Endothelial cell of umbilical vein (primary cell): ENCODE measurements around the gene ANKS1A. TPM values are rescaled to one million over a fixed set of nuclear protein-coding genes. Genes with fewer than 3 reads are reported as not detected.

Source experiments
- BruUV-seq: library from RNA; stranded (reverse); fragments of 400-500 nt; replicated peaks from 2 replicates; lab custom pipeline; 2021; lab: Mats Ljungman, UMichigan
- CTCF ChIA-PET: fragments of 300-600, 350-600 bp; sonication (Branson Sonifier 250); formaldehyde crosslinking; loops from one replicate; lab custom pipeline; 2021; ENCODE audit warnings: antibody characterized with exemption, inconsistent platforms; lab: Charles Lee
- POLR2A ChIA-PET: fragments of 300-600, 350-600 bp; sonication (Branson Sonifier 250); formaldehyde crosslinking; loops from one replicate; lab custom pipeline; 2021; ENCODE audit warnings: antibody characterized with exemption, inconsistent platforms; lab: Charles Lee
- DNase-seq: peaks from one replicate; pipeline ENCODE4 v3.0.0-alpha.2; 2011; ENCODE audit warnings: low read depth, low spot score
- FAIRE-seq: peaks from 2 replicates; lab custom pipeline; 2011; peaks lifted over from hg19 to GRCh38; lab: Jason Lieb, UNC
- H2AFZ ChIP-seq: 2 replicates; pipeline ENCODE4 v1.6.0; 2012; ENCODE audit warnings: low read depth, low read length, control low read depth, inconsistent platforms
- H3K27ac ChIP-seq: 2 replicates; pipeline ENCODE4 v1.5.1; 2011; ENCODE audit warnings: low read depth, mild to moderate bottlenecking, control low read depth, low read length, moderate library complexity; ENCODE audit not compliant: insufficient read depth
- H3K27me3 ChIP-seq, 2 experiments: 2 replicates each; pipeline versions ENCODE4 v1.6.0 to v1.6.1; 2011; ENCODE audit warnings: low read length in 2 of 2, mixed read lengths in 1 of 2; ENCODE audit not compliant: control insufficient read depth in 2 of 2, insufficient read depth in 2 of 2
- H3K36me3 ChIP-seq, 2 experiments: 2 replicates in 1 of 2; 3 replicates in 1 of 2; pipeline ENCODE4 v1.5.1; 2011; ENCODE audit warnings: low read length in 2 of 2, mild to moderate bottlenecking in 1 of 2, moderate library complexity in 1 of 2; ENCODE audit not compliant: control insufficient read depth in 2 of 2, insufficient read depth in 2 of 2; ENCODE audit errors: extremely low read depth in 1 of 2
- H3K4me1 ChIP-seq: 3 replicates; pipeline ENCODE4 v1.5.1; 2011; ENCODE audit warnings: mild to moderate bottlenecking, low read length; ENCODE audit not compliant: control insufficient read depth, insufficient read depth; ENCODE audit errors: extremely low read depth
- H3K4me2 ChIP-seq: 2 replicates; pipeline ENCODE4 v1.6.1; 2011; ENCODE audit warnings: low read length, control low read depth, mixed read lengths; ENCODE audit not compliant: insufficient read depth
- H3K4me3 ChIP-seq, 3 experiments: fragments of 200-600 bp in 1 of 3; sonication (generic), shearing (Covaris generic) in 1 of 3; replicated peaks in 1 of 3; 2 replicates each; pipeline ENCODE4 v1.5.1; 2011 to 2016; ENCODE audit warnings: control low read depth in 3 of 3, low read length in 3 of 3, mild to moderate bottlenecking in 2 of 3, inconsistent platforms in 1 of 3, low read depth in 1 of 3, moderate library complexity in 1 of 3; ENCODE audit not compliant: insufficient read depth in 1 of 3
- H3K79me2 ChIP-seq: 2 replicates; pipeline ENCODE4 v1.6.0; 2012; ENCODE audit warnings: low read length, inconsistent platforms; ENCODE audit not compliant: control insufficient read depth, insufficient read depth
- H3K9ac ChIP-seq: replicated peaks from 2 replicates; pipeline ENCODE3; 2011; ENCODE audit warnings: low read length, control low read depth; ENCODE audit not compliant: insufficient read depth; ENCODE audit errors: extremely low read depth
- H3K9me1 ChIP-seq: replicated peaks from 3 replicates; pipeline ENCODE4 v1.6.0; 2011; ENCODE audit warnings: mild to moderate bottlenecking, low read length; ENCODE audit not compliant: control insufficient read depth, insufficient read depth; ENCODE audit errors: extremely low read depth
- H3K9me3 ChIP-seq: replicated peaks from 2 replicates; pipeline ENCODE4 v1.5.1; 2012; ENCODE audit warnings: low read length, inconsistent platforms; ENCODE audit not compliant: control insufficient read depth, insufficient read depth
- H4K20me1 ChIP-seq: replicated peaks from 2 replicates; pipeline ENCODE3; 2011; ENCODE audit warnings: mild to moderate bottlenecking, low read length; ENCODE audit not compliant: control insufficient read depth, insufficient read depth; ENCODE audit errors: extremely low read depth
- EZH2 ChIP-seq: IDR thresholded peaks from 2 replicates; pipeline ENCODE4 v1.6.1; 2012; ENCODE audit warnings: borderline replicate concordance, low read depth, mild to moderate bottlenecking, moderate library complexity, low read length, inconsistent platforms; ENCODE audit not compliant: severe bottlenecking
- FOS ChIP-seq: IDR thresholded peaks from 2 replicates; pipeline ENCODE4 v1.6.1; 2011; ENCODE audit warnings: mild to moderate bottlenecking, low read length, moderate library complexity, borderline replicate concordance; ENCODE audit not compliant: insufficient read depth
- GATA2 ChIP-seq: IDR thresholded peaks from 2 replicates; pipeline ENCODE4 v1.7.0; 2011; ENCODE audit warnings: low read depth, mild to moderate bottlenecking, moderate library complexity, mixed read lengths, low read length; ENCODE audit not compliant: insufficient read length, insufficient read depth
- JUN ChIP-seq: IDR thresholded peaks from 2 replicates; pipeline ENCODE4 v1.6.1; 2011; ENCODE audit warnings: borderline replicate concordance, low read depth; ENCODE audit not compliant: insufficient read length, insufficient read depth
- MYC ChIP-seq: IDR thresholded peaks from one replicate; pipeline ENCODE4 v1.6.1; 2011; ENCODE audit warnings: mild to moderate bottlenecking, low read depth, low read length
- POLR2A ChIP-seq: IDR thresholded peaks from 2 replicates; pipeline ENCODE4 v1.6.1; 2012; ENCODE audit warnings: low read depth, mild to moderate bottlenecking, control low read depth, low read length
- POLR2AphosphoS5 ChIP-seq: IDR thresholded peaks from 2 replicates; pipeline ENCODE4 v1.6.1; 2012; ENCODE audit warnings: low read depth, mild to moderate bottlenecking, control low read depth, low read length, moderate library complexity; ENCODE audit not compliant: insufficient read depth
- dilution Hi-C: fragments of 300-500 bp; cut with MboI; formaldehyde crosslinking; loops from one replicate; pipeline ENCODE4 v1.15.0; 2019; ENCODE audit warnings: low sequenced_read_pairs; ENCODE audit not compliant: extremely low pct_ligation_motif_present
- intact Hi-C: fragments of 100-400 bp; cut with micrococcal nuclease; formaldehyde crosslinking; loops from one replicate; pipeline ENCODE4 v1.10.0; 2022
- polyA plus RNA-seq, 4 experiments: library from polyadenylated mRNA; depleted of rRNA in 3 of 4; stranded (reverse) in 3 of 4; unstranded in 1 of 4; fragments of >200 nt; gene quantifications; 2 replicates each; pipeline versions ENCODE4 v1.2.1 to v1.2.3, GENCODE V29; 2011 to 2012; ENCODE audit warnings: missing spikeins in 1 of 4
- total RNA-seq: library from RNA; stranded (reverse); gene quantifications from 2 replicates; pipeline ENCODE4 v1.2.3, GENCODE V29; 2021
- TF ChIP-seq, protein P1 (sequence below), 2 donors: IDR thresholded peaks; 1 replicate in 1 of 2; 2 replicates in 1 of 2; pipeline ENCODE4 v1.5.1; 2011; ENCODE audit warnings: low read length in 2 of 2, mild to moderate bottlenecking in 2 of 2, moderate library complexity in 2 of 2, control low read depth in 1 of 2, inconsistent platforms in 1 of 2, low read depth in 1 of 2; ENCODE audit not compliant: insufficient read depth in 1 of 2; ENCODE audit errors: extremely low read depth in 1 of 2
- TF ChIP-seq, protein P2 (sequence below): IDR thresholded peaks from 2 replicates; pipeline ENCODE4 v1.6.1; 2011; ENCODE audit not compliant: insufficient read depth, insufficient read length

Gene ANKS1A
- total and polyA plus RNA-seq, 2 donors (not counting 3 experiments of a cell fraction or from before 2014, with no cell fraction given) = 8.9 to 26.1 TPM

DNA sequence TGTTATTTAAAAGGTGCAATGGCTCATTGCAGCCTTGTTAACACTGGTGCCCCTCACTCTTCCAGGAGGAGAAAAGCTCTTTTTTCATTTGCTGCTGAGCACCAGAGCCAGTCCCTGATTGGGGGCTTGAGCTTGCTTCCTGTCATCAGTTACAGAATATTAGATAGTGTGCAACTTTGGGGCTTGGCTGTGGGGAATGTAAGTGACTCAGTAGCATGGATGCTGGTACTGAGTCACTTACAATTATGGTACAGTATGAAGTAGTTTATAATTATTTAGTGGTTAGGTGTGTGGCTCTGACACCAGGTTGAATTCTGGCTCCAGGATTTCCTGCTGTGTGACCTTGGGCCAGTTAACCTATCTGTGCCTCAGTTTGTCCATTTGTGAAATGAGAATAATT lies 37.6 kb downstream of the ANKS1A start:
- ChIA-PET POLR2A (no interaction called here), CTCF (no interaction called here)
- no peaks in the 10 kb centered on the region for H3K79me2 ChIP-seq
- H3K4me2 ChIP-seq = no peak overlapping the region
- no peaks in the 10 kb centered on the region for H3K27me3 ChIP-seq
- BruUV-seq = no TSS peak
- no peak for FAIRE-seq
- H3K4me1 ChIP-seq = no peaks in the 10 kb centered on the region
- no peaks in the 10 kb centered on the region for H3K9me3 ChIP-seq
- intact Hi-C loops = no loop called here
- no peak for DNase-seq
- no peak overlapping the region for H3K4me3 ChIP-seq
- H2AFZ ChIP-seq = no peak overlapping the region
- H3K36me3 ChIP-seq = no peaks in the 10 kb centered on the region
- TF ChIP-seq GATA2 (no peak), JUN (no peak), POLR2AphosphoS5 (no peak), FOS (no peak), MYC (no peak), POLR2A (no peak), EZH2 (no peak)
- TF ChIP-seq, protein P1, sequence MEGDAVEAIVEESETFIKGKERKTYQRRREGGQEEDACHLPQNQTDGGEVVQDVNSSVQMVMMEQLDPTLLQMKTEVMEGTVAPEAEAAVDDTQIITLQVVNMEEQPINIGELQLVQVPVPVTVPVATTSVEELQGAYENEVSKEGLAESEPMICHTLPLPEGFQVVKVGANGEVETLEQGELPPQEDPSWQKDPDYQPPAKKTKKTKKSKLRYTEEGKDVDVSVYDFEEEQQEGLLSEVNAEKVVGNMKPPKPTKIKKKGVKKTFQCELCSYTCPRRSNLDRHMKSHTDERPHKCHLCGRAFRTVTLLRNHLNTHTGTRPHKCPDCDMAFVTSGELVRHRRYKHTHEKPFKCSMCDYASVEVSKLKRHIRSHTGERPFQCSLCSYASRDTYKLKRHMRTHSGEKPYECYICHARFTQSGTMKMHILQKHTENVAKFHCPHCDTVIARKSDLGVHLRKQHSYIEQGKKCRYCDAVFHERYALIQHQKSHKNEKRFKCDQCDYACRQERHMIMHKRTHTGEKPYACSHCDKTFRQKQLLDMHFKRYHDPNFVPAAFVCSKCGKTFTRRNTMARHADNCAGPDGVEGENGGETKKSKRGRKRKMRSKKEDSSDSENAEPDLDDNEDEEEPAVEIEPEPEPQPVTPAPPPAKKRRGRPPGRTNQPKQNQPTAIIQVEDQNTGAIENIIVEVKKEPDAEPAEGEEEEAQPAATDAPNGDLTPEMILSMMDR (IDR thresholded peaks at IDR 0.05; ENCODE audit: extremely low read depth in 1 of 2, insufficient read depth in 1 of 2, low read depth in 1 of 2, low read length in 2 of 2) = no peak
- TF ChIP-seq, protein P2, sequence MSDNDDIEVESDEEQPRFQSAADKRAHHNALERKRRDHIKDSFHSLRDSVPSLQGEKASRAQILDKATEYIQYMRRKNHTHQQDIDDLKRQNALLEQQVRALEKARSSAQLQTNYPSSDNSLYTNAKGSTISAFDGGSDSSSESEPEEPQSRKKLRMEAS = no peak
- H3K9ac ChIP-seq = no peak overlapping the region
- dilution Hi-C loops = no loop called here
- H3K9me1 ChIP-seq = no peaks in the 10 kb centered on the region
- no peak overlapping the region for H3K27ac ChIP-seq
- H4K20me1 ChIP-seq = no peaks in the 10 kb centered on the region
